ENCODE results near the gene GPRC5C. TPM values are rescaled to one million over a fixed set of nuclear protein-coding genes. Genes with fewer than 3 reads are reported as not detected.
A peak's percentile ranks its signal among the peaks of the same experiment; 100 is the strongest.

GPRC5C gene
- total RNA-seq, 2 experiments from 2014 or later = not detected

GRCh38 chr17:74410001-74410443, 21.9 kb upstream of the GPRC5C start:
- CTCF ChIA-PET = no interaction called here
- H3K27ac Mint-ChIP-seq = no peak overlapping the region
- no peaks in the 10 kb centered on the region for H3K9me3 Mint-ChIP-seq
- intact Hi-C loops (cut with micrococcal nuclease) = no loop called here
- no peaks in the 10 kb centered on the region for H3K36me3 Mint-ChIP-seq (ENCODE audit: low read depth)
- H3K27me3 Mint-ChIP-seq (ENCODE audit: low read depth) = no peaks in the 10 kb centered on the region
- peaks cover 4% of the 10 kb centered on the region for H3K4me1 Mint-ChIP-seq (ENCODE audit: low read depth)
- DNase-seq = no peak
- no peak overlapping the region for H3K4me3 Mint-ChIP-seq

- CTCF ChIA-PET = interaction anchor here (0.6 to 1.3 kb wide), 3 partner anchors 44 to 179 kb away, joined by 3 to 5 read pairs (median 3); no protein-coding TSS in a partner anchor
- Mint-ChIP-seq H3K36me3 (ENCODE audit: low read depth) (no peaks in the 10 kb centered on the region), H3K9me3 (no peaks in the 10 kb centered on the region)
These were observed 19.3 kb upstream of the GPRC5C start for GRCh38 chr17:74412581-74412980.

GRCh38 chr17:74413491-74413890, 18.4 kb upstream of the GPRC5C start:
- CTCF ChIA-PET = no interaction called here
- Mint-ChIP-seq H3K9me3 (no peaks in the 10 kb centered on the region), H3K27me3 (ENCODE audit: low read depth) (no peaks in the 10 kb centered on the region), H3K36me3 (ENCODE audit: low read depth) (no peaks in the 10 kb centered on the region), H3K4me1 (ENCODE audit: low read depth) (no peaks in the 10 kb centered on the region), H3K4me3 (no peak overlapping the region), H3K27ac (no peak overlapping the region)
- DNase-seq = no peak
- intact Hi-C loops (cut with micrococcal nuclease) = no loop called here

More at GRCh38 chr17:74412581-74412980, 19.3 kb upstream of the GPRC5C start:
- Mint-ChIP-seq H3K4me1 (ENCODE audit: low read depth) (no peaks in the 10 kb centered on the region), H3K27ac (no peak overlapping the region), H3K27me3 (ENCODE audit: low read depth) (no peaks in the 10 kb centered on the region), H3K4me3 (no peak overlapping the region)
- no peak for DNase-seq
- intact Hi-C loops (cut with micrococcal nuclease) = no loop called here

DNA sequence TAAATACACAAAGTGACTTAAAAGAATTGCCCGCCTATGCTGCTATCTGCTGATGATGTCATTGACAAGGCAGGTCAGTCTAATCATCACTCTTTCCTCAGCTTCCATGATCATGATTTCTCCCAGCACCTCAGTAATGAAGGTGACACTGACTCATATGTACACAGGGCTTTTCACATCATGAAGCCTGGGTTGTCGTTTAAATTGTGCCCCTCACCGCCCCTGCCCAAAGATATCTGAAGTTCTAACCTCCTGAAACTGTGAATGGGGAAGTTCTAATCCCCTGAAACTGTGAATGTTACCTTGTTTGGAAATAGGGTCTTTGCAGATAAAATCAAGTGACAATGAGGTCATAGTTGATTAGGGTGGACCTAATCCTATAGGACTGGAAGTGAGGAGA, 17.4 kb upstream of the GPRC5C start:
- DNase-seq = no peak
- CTCF ChIA-PET = interaction anchor here (1.5 kb wide), 1 partner anchor 23 kb away, joined by 3 read pairs; no protein-coding TSS in a partner anchor
- Mint-ChIP-seq H3K36me3 (ENCODE audit: low read depth) (no peaks in the 10 kb centered on the region), H3K4me1 (ENCODE audit: low read depth) (no peaks in the 10 kb centered on the region), H3K27me3 (ENCODE audit: low read depth) (no peaks in the 10 kb centered on the region), H3K4me3 (no peak overlapping the region), H3K27ac (no peak overlapping the region), H3K9me3 (no peaks in the 10 kb centered on the region)
- intact Hi-C loops (cut with micrococcal nuclease) = no loop called here

DNA sequence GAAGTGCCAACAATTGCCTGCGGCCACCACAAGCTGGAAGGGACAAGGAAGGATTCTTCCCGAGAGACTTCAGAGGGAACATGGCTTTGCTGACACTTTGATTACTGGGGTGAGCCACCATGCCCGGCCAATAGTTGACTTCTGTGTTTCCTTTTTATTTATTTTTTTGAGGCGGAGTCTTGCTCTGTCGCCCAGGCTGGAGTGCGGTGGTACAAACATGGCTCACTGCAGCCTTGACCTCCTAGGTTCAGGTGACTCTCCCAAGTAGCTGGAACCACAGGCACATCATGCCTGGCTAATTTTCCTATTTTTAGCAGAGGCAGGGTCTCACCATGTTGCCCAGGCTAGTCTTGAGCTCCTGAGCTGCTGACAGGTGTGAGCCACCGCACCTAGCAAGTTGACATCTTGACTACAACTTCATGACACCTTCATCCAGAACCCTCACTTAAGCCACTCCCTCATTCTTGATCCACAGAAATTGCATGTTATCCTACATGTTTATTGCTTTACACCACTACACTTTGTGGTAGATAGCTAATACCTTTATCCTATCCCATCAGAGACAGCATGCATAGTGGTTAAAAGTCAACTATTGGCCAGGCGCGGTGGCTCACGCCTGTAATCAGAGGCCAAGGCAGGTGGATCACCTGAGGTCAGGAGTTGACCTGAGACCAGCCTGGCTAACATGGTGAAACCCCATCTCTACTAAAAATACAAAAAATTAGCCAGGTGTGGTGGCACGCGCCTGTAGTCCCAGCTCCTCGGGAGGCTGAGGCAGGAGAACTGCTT, 16.1 kb upstream of the GPRC5C start:
- H3K9me3 Mint-ChIP-seq = no peaks in the 10 kb centered on the region
- no peaks in the 10 kb centered on the region for H3K36me3 Mint-ChIP-seq (ENCODE audit: low read depth)
- CTCF ChIA-PET = interaction anchor here (0.7 to 1.5 kb wide), 3 partner anchors 22 to 523 kb away, joined by 3 read pairs; no protein-coding TSS in a partner anchor
- H3K27ac Mint-ChIP-seq = no peak overlapping the region
- intact Hi-C loops (cut with micrococcal nuclease) = no loop called here
- H3K4me1 Mint-ChIP-seq (ENCODE audit: low read depth) = no peaks in the 10 kb centered on the region
- DNase-seq = no peak
- H3K27me3 Mint-ChIP-seq (ENCODE audit: low read depth) = no peaks in the 10 kb centered on the region
- H3K4me3 Mint-ChIP-seq = no peak overlapping the region

- CTCF ChIA-PET = interaction anchor here (1.4 to 1.7 kb wide), 2 partner anchors 38 to 39 kb away, joined by 3 to 5 read pairs; no protein-coding TSS in a partner anchor
- intact Hi-C loops (cut with micrococcal nuclease) = no loop called here
- Mint-ChIP-seq H3K27me3 (ENCODE audit: low read depth) (no peaks in the 10 kb centered on the region), H3K9me3 (no peaks in the 10 kb centered on the region), H3K36me3 (ENCODE audit: low read depth) (no peaks in the 10 kb centered on the region), H3K27ac (no peak overlapping the region), H3K4me3 (no peak overlapping the region), H3K4me1 (ENCODE audit: low read depth) (no peaks in the 10 kb centered on the region)
- DNase-seq = peak; percentile 17
These were observed 14.5 kb upstream of the GPRC5C start for GRCh38 chr17:74417178-74418045.

- CTCF ChIA-PET = interaction anchor here (0.8 kb wide), 1 partner anchor 62 kb away, joined by 3 read pairs; no protein-coding TSS in a partner anchor
- H3K9me3 Mint-ChIP-seq = no peaks in the 10 kb centered on the region
- H3K27ac Mint-ChIP-seq = no peak overlapping the region
- H3K4me1 Mint-ChIP-seq (ENCODE audit: low read depth) = no peaks in the 10 kb centered on the region
- DNase-seq = no peak
- no peaks in the 10 kb centered on the region for H3K36me3 Mint-ChIP-seq (ENCODE audit: low read depth)
- H3K27me3 Mint-ChIP-seq (ENCODE audit: low read depth) = no peaks in the 10 kb centered on the region
- no peak overlapping the region for H3K4me3 Mint-ChIP-seq
- intact Hi-C loops (cut with micrococcal nuclease) = no loop called here
These were observed 11.9 kb upstream of the GPRC5C start for GRCh38 chr17:74419928-74420411.

DNA sequence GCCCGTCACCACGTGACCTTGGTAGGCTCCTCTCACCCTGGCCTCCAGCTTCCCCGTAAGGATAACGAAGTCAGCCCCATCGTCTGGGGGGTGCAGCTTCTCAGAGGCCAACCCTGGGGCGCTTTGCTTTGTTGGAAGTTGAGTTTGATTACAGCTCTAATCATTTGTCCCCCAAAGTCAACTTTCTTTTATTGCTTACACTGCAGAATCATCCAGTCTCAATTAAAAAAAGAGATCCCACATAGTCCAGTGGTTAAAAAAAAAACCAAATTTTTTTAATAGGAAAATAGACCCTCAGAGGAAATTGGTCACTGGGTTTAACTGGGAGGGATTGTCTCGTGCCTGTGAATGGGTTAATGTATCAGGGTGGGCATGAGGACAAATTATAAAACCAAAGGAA, 7.8 kb upstream of the GPRC5C start:
- H3K4me1 Mint-ChIP-seq (ENCODE audit: low read depth) = no peaks in the 10 kb centered on the region
- no peak overlapping the region for H3K4me3 Mint-ChIP-seq
- no peaks in the 10 kb centered on the region for H3K9me3 Mint-ChIP-seq
- CTCF ChIA-PET = interaction anchor here (0.6 kb wide), 2 partner anchors 12 to 69 kb away, joined by 3 to 5 read pairs; no protein-coding TSS in a partner anchor
- no peak overlapping the region for H3K27ac Mint-ChIP-seq
- DNase-seq = no peak
- intact Hi-C loops (cut with micrococcal nuclease) = no loop called here
- H3K36me3 Mint-ChIP-seq (ENCODE audit: low read depth) = no peaks in the 10 kb centered on the region
- H3K27me3 Mint-ChIP-seq (ENCODE audit: low read depth) = peaks cover 5% of the 10 kb centered on the region

DNA sequence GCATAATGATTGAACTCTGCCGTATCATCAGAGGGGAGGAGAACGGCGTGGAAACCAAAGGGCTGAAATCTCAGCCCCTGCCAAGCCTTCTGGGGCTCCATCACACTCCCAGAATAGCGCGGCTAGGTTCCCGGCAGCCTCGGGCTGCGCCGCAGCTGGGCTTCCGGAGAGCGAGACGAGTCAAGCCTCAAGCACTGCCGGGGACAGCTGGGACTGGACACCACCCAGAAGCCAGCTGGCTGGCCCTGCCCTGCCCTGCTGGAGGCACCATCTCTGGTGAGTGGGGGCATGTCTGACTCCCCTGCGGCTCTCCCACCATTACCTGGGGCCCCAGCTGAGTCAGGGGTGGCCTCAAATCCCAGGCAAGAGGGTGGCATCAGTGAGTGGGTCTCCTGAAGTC, 7.2 kb upstream of the GPRC5C start:
- Mint-ChIP-seq H3K9me3 (no peaks in the 10 kb centered on the region), H3K27ac (no peak overlapping the region), H3K4me3 (no peak overlapping the region), H3K27me3 (ENCODE audit: low read depth) (peaks cover 9% of the 10 kb centered on the region), H3K4me1 (ENCODE audit: low read depth) (no peaks in the 10 kb centered on the region), H3K36me3 (ENCODE audit: low read depth) (no peaks in the 10 kb centered on the region)
- no peak for DNase-seq
- CTCF ChIA-PET = no interaction called here
- intact Hi-C loops (cut with micrococcal nuclease) = no loop called here

GRCh38 chr17:74426551-74427047, 5.3 kb upstream of the GPRC5C start:
- Mint-ChIP-seq H3K9me3 (no peaks in the 10 kb centered on the region), H3K27me3 (ENCODE audit: low read depth) (peaks cover 26% of the 10 kb centered on the region), H3K27ac (no peak overlapping the region), H3K36me3 (ENCODE audit: low read depth) (no peaks in the 10 kb centered on the region), H3K4me1 (ENCODE audit: low read depth) (peaks cover 11% of the 10 kb centered on the region), H3K4me3 (no peak overlapping the region)
- CTCF ChIA-PET = no interaction called here
- DNase-seq = no peak
- intact Hi-C loops (cut with micrococcal nuclease) = no loop called here

DNA sequence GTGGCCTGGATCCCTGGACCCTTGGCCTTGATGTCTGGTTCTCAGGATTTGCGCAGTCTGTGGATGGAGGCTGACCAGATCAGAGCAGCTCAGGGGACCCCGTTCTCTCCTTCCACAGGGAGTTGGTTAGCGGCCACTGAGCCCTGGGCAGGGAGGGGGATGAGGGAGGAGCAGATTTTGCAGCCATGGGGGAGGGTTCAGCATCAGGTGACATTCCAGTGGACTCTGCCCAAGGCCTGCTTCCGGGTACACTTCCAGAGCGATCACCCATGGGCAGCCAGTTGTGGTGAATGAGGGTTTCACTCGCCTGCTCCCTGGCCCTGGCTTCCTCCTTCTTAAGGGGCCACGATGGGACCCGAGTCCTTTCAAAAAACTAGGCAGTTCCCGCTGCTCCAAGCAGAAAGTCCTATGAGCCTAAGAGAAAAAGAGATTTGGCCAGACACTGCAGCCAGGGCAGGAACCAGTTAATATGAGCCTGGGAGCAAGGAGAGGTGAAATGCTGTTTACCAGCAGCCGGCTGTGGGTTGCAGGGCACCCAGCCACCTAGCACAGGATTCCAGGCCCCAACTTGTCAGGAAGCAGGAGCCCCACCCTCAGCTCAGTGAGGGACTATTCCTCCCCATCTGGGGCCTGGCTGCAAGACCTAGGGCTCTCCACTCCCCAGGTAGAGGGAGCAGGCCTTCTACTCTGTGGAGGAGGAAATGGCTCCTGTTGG, 4.7 kb upstream of the GPRC5C start:
- CTCF ChIA-PET = no interaction called here
- Mint-ChIP-seq H3K9me3 (no peaks in the 10 kb centered on the region), H3K27me3 (ENCODE audit: low read depth) (peaks cover 30% of the 10 kb centered on the region), H3K4me3 (no peak overlapping the region), H3K36me3 (ENCODE audit: low read depth) (no peaks in the 10 kb centered on the region), H3K27ac (no peak overlapping the region), H3K4me1 (ENCODE audit: low read depth) (peaks cover 14% of the 10 kb centered on the region)
- intact Hi-C loops (cut with micrococcal nuclease) = no loop called here
- DNase-seq = no peak

DNA sequence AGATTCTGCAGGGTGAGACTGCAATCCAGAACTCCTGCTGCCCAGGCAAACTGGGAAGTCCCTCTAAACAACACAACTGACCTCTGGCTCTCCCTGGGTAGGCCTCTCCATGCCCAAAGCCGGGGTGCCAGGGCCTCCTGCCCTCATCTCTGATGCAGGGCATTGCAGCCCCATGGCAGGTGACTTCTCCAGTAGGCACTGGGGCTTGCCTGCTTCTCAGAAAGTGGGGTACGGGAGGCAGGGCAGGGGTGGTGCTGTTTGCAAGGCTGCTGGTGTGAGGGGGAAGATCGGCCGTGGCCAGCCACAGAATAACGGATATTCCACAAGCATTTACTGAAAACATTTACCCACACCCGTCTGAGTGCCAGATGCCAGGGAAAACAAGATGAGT, 4.1 kb upstream of the GPRC5C start:
- Mint-ChIP-seq H3K27me3 (ENCODE audit: low read depth) (peaks cover 31% of the 10 kb centered on the region), H3K4me3 (no peak overlapping the region), H3K36me3 (ENCODE audit: low read depth) (no peaks in the 10 kb centered on the region), H3K4me1 (ENCODE audit: low read depth) (peaks cover 14% of the 10 kb centered on the region), H3K9me3 (no peaks in the 10 kb centered on the region), H3K27ac (no peak overlapping the region)
- intact Hi-C loops (cut with micrococcal nuclease) = no loop called here
- no peak for DNase-seq
- CTCF ChIA-PET = no interaction called here
